Brain pericyte (primary cell): ENCODE measurements around the gene RAB21.

Experiments used
- DNase-seq: peaks from one replicate; pipeline ENCODE4 v3.0.0-alpha.2; 2012; ENCODE audit warnings: low read depth, low spot score

Gene RAB21, protein sequence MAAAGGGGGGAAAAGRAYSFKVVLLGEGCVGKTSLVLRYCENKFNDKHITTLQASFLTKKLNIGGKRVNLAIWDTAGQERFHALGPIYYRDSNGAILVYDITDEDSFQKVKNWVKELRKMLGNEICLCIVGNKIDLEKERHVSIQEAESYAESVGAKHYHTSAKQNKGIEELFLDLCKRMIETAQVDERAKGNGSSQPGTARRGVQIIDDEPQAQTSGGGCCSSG

DNA sequence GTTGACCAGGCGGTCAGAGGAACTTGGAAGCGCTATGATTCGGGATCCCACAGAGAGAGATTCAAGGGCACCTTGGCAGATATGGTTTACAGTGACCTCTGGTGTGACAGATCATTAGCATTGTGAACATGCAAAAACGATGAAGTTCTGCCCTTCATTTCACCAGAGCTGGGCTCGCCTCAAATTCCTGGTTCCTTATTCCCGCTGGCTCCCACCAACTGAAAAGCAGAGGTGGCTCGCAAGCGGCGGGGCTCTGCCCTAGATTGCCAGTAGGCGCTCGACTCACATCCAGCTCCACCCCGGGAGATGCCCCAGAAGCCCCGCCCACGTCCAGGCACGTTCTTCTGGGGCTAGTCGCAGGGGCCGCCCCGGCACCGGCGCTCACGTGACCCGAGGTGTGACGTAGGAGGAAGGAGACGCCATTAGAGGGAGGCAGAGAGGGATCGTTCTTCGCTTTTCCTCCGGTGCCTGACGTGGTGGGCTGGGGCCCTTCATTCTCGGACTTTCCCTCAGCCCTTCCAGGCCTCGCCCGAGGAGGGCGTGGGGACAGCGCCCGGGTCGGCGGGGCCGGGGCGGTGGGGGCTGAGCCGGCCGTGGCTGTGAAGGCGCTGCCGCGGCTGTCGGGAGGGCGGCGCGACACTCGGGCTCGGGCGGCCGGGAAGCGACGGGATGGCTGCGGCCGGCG is at the start of gene RAB21:
Gene RAB21 (plus strand): TSS at position 403 of the 685 bp plus-strand sequence. CDS start 267 bp downstream, at position 670.
- DNase-seq: peak; percentile 87

DNA sequence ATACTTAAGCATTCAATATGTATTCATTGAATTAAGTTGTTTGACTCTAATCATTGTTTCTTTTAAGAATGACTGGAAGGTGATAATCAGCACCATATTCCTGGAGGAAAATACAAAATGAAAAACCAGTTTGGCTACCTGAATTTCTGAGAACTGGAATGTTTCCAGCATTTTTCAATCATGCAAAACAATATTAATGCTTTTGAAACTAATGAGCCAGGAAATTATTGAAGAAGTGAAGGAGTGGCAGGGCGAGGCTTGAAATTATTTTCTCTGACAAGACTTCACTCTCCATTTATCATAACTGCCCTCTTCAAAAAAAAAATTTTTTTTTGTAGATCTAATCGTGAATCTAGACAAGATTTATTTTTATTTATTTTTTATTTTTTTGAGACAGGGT is 49.7 kb upstream of the RAB21 start:
- no peak for DNase-seq

DNA sequence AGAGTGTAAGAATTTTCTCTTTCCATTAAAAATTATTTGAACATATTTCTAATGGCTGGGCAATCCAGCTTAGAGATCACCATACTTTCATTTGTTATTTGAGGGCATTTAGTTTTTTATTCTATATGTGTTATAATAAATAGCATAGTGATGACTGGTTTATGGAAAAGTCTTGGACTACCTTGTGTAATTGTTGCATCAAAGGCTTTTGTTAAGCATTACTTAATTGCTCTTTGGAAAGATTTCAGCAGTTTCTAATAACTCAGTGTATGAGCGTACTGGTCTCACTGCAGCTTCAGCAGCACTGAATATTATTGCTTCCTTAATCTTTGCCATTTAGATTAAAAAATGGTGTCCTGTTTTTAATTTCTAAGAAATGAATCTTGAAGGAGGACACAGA is 46.0 kb upstream of the RAB21 start:
- DNase-seq: no peak

DNA sequence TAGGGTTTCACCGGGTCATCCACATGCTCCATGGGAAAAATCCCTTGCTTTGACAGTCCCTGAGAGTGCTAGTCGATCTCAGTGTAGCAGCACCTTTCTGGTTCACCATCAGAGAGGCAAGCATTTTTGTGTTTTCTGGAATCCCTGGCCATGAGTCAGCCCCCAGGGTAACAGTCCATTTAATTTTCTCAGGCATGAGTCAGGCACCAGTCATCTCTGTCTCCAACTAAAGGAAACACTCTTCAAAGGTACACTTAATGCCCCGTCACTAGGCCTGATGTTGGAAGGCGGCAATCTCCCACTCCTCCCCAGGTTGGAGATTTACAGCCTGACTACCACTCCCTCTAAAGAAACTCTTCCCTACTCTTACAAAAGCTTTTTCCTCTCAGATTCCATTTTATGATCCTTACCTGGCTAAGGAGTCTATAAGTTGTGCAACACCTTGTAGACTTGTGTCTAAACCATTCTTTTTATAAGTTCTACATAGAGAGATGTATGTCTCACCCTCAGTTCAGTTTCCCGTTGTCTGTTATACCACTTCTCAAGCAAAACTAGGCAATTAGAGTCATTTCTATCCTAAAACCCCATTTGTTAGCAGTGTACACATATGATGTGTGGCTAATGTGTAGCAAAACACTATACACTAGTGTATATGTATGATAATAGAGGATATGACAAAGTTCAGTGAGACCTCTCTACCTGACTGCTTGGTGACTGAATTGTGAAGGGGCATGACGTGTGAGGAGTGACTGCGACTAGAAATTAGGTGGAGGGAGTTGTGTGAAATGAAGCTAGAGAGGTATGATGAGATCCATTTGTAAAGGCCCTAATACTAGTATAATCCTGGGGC is 44.2 kb upstream of the RAB21 start:
- DNase-seq: peak; percentile 15

DNA sequence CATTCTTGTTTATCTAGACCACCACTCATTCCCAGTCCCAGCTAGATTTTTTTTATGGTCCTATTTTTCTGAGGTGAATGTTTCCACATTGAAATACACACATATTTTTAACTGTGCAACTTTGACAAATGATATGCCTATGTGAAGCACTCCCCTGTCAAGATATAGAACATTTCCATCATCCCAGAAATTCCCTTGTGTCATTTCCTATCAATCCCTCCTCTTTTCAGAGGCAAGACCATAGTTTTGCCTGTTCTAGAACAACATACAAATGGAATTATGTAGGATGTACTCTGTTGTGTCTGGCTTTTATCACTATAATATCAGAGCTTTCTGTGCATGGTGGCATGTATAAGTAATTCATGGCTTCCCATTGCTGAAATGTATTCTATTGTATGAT is 36.1 kb upstream of the RAB21 start:
- DNase-seq: no peak

DNA sequence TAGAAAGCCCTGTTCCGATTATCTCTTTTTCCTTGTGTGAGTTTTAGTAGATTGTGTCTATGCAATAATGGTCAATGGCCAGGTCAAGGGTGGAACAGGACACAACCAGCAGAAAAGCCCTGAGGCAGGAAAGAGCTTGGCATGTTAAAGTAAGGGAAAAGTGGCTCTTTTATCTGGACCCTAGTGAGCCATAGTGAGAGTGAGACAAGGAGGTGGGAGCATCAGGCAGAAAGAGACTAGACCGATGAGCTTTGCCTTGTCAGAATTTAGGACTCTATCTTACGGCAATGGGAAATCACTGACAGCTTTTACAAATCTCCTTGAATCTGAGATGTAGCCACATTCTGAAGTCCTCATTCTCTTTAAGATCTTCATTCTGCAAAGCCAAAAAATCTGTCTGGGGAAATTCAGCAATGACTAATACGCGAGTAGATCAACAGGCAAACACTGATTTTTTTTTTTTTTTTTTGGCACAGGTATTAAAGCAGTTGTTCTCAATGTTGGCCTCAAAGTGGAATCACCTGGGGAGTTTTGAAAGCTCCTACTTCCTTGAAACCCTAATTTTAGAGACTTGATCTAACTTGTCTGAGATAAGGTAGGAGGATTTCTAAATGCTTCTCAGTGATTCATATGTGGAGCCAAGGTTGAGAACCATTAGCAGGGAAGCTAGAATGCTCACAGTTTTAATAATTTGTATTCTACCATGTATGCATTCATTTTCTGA is 34.9 kb upstream of the RAB21 start:
- DNase-seq: no peak

DNA sequence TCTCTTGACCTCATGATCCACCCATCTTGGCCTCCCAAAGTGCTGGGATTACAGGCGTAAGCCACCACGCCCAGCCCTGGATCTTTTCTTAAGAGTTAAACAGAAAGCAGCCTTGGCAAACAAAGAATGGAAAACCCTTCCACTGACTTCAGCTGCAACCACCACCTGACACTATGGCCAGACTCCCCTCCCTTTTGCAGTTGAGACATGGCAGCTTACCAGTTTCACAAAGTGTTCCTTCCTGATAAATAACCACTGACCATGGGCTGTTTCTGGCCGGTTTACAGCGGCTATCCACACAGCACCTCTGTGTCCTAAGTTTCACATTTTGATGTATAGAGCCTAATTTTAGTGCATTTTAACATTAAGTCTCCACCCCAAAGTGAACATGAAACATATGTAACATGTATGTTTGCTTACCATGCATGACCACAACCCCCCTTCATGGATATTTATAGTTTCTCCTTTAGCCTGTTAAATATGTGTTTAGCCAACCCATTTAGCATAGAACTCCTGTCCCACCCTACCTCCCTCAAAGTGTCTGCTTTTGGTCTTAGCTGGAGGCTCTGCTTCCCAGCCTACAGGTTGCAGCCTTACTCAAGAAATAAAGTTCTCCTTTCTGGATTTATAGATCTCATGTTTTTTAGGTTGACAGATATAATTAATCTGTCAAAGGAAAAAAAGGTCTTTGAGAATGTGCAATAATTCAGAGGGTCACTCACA is 32.7 kb upstream of the RAB21 start:
- DNase-seq: no peak

DNA sequence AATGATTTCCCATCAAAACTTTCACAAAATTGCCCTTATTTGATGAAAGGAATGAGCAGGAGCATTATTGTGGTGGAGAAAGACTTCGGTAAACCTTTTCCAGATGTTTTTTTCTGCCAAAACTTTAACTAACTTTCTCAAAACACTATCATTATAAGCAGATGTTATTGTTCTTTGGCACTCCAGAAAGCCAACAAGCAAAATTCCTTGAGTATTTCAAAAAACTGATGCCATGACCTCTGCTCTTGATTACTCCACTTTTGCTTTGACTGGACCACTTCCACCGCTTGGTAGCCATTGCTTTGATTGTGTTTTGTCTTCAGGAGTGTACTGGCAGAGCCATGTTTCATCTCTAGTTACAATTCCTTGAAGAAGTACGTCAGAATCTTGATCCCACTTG is 29.7 kb upstream of the RAB21 start:
- DNase-seq: no peak

DNA sequence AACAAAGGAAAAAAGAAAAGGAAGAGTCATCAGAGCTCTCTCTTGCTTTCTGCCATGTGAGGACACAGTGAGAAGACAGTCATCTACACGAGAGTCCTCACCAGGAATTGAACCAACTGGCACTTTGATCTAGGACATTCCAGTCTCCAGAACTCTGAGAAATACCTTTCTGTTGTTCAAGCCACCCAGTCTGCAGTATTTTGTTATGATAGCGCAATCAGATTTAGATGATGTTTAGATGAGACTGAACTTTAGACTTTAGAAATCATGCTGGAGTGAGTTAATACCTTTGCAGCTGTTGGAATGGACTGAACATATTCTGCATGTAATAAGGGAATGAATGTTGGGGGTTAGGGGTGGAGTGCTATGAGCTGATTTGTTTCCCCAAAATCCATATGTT is 28.1 kb upstream of the RAB21 start:
- no peak for DNase-seq

DNA sequence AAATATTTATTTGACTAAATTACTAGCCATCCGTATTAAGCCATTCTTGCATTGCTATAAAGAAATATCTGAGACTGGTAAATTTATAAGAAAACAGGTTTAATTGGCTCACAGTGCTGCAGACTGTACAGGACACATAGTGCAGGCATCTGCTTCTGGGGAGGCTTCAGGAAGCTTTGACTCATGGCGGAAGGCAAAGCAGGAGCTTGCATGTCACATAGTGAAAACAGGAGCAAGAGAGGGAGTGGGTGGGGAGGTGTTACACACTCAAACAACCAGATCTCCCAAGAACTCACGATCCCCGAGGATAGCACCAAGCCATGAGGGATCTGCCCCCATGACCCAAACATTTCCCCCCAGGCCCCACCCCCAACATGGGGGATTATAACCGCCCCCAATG is 26.7 kb upstream of the RAB21 start:
- DNase-seq: no peak

DNA sequence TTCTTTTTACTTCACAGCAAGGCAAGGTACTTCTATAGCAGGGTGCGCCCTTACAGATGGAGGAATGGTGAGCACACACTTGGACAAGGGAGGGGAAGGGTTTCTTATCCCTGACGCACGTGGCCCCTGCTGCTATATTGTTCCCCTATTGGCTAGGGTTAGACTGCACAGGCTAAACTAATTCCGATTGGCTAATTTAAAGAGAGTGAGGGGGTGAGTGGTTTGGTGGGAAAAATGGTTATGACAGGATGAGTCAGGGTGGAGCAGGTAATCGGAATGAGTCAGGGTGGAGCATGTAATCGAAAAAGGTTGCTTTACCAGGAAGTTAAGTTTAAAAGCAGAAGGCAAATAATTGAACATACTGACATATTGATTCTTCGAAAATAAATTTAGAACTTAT is 23.7 kb upstream of the RAB21 start:
- no peak for DNase-seq

DNA sequence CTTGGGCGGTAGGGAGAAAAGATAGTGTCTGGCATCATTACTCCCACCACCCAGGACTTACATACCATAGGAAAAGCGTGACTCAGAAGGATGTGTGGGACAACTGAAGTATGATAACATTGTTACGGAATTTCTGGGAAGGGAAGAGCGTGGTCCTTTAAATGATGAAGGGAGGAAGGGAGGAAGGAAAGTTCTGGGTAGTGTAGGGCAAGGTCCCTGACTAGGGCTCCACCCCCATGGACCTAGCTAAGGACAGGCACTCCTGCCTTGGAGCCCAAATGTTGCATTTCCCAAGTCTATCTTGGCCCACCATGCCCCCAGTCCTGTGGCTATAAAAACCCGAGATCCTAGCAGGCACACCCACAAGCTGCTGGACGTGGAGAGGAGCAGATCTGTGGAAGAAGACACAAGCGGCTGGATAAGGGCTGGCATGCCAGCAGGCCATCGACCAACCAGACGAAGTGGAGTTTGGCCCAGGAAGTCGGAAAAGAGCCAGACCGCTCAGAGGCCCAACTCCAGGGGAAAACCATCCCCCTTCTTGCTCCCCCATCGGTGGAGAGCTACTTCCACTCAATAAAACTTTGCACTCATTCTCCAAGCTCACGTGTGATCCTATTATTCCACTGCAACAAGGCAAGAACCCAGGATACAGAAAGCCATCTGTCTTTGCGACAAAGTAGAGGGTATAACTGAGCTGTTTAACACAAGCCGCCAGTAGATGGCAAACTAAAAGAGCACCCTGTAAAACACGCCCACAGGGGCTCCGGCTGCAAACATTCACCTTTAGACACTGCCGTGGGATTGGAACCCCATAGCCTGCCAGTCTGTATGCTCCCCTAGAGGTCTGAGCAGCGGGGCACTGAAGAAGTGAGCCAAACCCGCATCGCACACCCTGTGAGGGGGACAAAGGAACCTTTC is 23.0 kb upstream of the RAB21 start:
- no peak for DNase-seq

DNA sequence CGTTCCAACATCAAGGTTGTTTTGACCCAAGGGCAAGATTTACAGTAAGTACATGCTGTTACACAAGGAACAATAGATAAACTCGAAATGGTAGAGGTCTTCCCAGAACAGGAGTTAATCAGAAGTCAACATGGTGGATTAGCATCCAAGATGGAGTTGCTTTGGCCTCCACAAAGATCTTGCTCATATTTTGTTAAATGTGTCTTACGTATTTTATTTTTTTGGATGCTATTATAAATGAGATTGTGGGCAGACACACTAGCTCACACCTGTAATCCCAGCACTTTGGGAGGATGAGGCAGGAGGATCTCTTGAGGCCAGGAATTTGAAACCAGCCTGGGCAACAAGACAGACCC is 22.3 kb upstream of the RAB21 start:
- DNase-seq: no peak

DNA sequence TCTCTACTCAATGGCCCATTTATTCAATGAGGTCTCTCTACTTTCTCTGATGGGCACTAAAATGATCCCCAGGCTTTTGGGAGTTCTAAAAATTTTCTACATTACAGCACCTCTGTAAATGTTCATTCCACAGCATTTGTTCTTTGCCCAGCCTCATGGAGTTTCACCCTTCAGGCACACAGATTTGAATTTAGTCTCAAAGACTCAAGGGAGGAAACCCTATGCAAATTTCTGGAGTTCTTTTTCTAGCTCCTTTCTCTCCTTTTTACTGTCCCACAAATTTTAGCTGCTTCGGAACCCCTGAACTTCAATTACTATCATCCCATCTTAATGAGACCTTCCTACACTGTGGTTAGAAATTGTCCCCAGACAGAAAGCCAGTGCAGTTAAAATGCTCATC is 17.5 kb upstream of the RAB21 start:
- no peak for DNase-seq

DNA sequence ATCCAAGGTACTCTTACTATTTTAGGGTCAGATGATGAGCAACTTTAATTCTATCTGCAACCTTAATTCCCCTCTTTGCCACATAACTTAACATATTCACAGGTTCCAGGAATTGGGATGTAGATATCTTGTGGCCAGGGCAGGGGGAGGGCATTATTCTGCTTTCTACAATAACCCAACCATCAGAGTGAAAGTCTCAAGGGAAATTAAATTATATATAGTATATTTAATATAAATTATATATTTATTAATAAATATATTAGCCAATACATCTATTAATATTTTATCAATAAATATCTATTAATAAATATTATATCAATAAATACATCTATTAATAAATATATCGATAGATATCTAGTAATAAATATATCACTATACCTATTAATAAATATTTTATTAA is 11.7 kb upstream of the RAB21 start:
- DNase-seq: no peak

DNA sequence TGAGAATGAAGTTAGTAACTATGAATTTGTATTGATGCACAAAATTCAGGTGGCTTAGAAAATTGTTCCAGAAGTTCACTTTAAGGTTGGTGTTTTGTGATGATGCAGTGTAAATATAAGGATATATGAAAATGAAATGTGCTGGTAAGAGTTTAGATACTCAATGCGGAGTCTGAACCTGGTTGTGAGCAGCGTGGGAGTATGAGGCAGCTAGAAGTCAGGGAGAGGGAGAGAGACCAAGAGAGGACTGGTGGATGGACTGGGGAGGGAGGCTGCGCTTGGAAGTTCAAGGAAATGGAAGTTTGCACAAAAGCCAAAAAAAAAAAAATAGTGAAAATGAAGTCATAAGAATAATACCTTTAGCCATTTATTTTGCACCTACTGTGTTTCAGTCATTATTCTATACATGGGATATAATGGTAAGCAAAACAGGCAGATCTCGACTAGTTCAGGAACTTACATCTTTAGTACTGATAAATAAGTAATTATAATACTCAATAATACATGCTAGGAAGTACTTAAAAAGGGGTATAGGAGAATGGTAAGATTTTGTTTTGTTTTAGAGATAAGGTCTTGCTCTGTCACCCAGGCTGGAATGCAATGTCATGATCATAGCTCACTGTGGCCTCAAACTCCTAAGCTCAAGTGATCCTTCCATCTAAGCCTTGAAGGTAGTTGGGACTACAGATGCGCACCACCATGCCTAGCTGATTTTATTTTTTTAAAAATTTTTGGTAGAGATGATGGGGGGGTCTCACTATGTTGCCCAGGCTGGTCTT is 10.0 kb upstream of the RAB21 start:
- DNase-seq: no peak

DNA sequence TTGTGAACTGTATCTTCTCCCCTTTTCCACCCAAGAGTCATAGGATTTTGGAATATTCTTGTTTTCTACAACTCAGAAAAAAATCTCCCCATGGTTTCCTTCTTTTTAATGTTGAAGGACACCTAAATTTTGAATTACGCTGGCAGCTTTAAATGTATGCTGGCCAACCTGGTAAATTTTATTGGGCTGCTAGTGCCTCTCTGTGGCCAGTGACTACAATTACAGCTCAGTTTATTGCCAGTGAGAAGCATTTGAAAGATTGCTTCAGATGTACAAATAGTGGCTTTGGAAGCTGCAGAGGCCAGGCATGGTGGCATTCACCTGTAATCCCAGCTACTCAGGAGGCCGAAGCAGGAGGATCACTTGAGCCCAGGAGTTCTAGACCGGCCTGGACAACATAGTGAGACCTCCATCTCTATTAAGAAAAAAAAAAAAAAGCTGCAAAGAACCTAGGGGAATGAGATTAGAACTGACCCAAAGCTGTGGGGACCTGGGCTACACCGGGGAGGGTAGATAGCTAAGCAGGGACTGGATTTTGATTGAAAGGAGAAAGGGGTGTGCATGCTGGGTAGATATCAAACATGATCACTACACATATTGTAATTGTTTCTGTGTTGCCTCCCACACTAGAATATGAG is 7.6 kb upstream of the RAB21 start:
- DNase-seq: no peak

DNA sequence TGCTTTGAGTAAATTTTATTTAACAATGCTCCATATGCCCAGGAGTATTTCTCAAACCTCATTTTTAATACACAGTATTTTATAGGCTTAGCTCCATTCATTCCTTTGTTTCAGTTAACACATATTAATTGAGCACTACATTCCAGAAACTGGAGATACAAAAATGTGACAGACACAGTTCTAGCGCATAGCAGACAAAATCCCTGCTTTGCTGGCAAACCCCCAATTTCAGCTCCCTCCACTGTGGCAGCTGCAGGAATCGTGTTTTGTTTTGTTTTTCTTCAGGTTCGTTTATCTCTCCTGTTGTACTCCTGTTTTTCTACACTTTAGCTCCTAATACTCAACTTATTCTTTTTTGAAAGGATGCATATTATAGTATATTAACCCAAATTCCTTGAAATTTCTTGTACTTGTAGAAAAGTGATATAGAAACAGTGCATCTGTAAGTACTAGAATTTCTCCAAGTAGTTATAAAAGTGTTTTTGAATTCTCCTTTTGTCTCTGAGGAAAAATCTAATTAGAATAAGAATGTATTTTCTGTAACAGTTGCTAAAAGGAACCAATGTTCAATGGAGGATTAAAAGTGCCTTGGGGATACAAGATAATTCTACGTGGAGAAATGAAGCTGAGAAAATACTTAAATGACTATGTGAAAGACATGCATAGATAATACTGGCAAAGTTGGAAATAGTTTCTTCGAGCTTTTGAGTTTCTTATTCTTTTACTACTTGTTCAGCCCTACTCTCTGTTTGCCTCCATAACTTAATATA is 6.4 kb upstream of the RAB21 start:
- DNase-seq: no peak
